ENCODE results near the gene ARHGEF4.

Gene ARHGEF4

DNA sequence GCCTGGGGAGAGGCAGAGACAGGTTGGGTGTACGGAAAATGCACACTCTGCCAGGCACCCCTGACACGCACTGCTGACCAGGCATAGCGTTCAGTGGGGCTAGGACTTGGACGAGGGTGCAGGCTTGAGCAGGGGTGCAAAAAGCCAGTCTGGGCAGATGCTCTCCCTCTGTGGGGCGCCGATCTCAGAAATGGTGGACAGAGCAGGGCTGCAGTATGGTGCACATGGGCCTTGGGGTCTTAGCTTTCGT is 1.0 kb upstream of the ARHGEF4 start:
- no peak for DNase-seq (ENCODE audit: low spot score)

- DNase-seq (ENCODE audit: low spot score): no peak
Measured at GRCh38 chr2:130837175-130837810, 579 bp downstream of the ARHGEF4 start.

- no peak for DNase-seq (ENCODE audit: low spot score)
Measured at GRCh38 chr2:130837811-130838565, 1.3 kb downstream of the ARHGEF4 start.

DNA sequence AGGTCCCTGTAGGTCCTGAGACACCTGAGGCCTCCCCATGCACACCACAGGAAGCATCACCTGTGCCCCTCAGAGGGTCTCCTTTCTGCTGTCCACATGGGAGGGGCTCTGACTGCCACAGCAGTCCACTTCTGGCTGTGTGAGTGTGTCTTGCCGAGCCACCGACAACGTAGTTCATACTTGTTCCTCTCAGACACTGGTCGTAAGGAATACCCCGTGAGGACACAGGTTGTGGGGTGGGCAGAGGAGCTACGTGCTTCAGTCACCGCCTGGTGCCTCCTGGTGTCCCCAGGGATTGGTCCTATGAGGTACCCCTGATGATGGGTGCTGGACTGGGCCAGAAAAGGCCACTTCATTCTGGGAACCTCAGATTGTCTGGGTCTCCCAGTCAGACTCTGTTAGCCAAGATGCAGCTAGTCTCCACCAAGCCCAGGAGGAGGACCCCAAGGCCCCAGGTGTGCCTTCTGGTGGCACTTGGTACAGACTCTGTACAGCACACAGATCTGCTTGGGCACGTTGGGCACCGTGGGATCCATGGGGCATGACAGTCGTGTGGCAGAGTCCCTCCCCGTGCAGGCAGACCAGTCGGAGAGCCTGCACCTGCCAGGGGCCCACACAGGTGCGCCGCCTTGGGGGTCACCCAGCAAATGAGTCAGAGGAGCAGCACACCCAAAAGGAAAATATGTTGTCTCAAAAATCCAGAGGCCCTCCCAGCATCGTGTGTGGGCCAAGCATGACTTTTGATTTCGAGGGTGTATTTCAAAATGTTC is 2.5 kb downstream of the ARHGEF4 start:
- DNase-seq (ENCODE audit: low spot score): no peak

- DNase-seq (ENCODE audit: low spot score): no peak
Measured at GRCh38 chr2:130840506-130840905, 3.8 kb downstream of the ARHGEF4 start.

- no peak for DNase-seq (ENCODE audit: low spot score)
Measured at GRCh38 chr2:130841741-130842365, 5.1 kb downstream of the ARHGEF4 start.

DNA sequence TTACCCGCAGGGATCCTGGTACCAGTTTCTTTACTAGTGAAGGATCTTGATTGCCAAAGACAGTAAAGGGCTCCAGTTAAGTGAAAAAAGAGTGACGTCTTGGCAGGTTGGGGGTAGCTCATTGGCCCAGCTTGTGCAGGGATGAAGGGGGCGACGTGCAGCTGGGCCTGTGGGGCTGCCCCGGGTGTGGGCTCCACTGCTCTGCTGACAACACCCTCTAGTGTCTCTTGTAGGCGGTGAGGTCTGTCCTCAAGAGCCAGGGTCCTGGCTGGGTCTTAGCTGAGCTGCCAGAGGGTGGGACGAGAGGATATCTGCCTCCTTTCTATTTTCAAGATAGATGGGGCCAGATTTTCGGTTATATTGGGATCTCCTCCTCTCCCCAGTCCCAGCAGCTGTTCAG is 6.1 kb downstream of the ARHGEF4 start:
- no peak for DNase-seq (ENCODE audit: low spot score)

DNA sequence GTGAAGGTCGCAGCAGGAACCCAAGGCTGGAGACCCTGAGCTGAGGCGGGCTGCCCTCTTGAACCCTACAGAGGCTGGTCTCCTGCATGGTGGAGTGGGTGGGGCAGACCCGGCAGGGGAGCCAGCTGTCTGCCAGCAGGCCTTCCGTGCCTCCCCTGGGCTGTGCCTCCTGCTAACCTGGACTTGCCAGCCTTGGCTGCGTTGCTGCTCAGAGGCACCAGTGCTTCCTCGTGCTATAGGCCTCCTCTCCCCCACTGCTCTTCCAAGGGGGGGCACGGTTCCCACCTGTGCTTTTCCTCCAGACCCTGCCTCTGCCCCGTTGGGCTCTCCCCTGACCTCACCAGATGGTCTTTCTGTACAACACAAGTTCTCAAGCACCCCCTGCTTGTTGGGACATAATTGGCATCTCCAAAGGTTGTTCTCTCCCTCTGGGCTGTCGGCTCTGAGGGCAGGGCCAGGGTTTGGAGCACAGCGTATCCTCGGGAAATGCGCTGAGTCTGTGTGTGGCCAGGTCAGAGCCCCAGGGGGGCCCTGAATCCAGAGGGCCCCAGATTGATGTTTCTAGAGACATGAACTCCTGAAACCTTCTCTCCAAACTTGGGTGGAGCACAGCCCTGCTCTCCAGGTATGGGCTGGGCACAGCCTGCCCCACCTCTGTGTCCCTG is 6.7 kb downstream of the ARHGEF4 start:
- no peak for DNase-seq (ENCODE audit: low spot score)

GRCh38 chr2:130844161-130844560 is 7.4 kb downstream of the ARHGEF4 start:
- no peak for DNase-seq (ENCODE audit: low spot score)

- DNase-seq (ENCODE audit: low spot score): no peak
Measured at GRCh38 chr2:130845505-130846085, 8.9 kb downstream of the ARHGEF4 start.

DNA sequence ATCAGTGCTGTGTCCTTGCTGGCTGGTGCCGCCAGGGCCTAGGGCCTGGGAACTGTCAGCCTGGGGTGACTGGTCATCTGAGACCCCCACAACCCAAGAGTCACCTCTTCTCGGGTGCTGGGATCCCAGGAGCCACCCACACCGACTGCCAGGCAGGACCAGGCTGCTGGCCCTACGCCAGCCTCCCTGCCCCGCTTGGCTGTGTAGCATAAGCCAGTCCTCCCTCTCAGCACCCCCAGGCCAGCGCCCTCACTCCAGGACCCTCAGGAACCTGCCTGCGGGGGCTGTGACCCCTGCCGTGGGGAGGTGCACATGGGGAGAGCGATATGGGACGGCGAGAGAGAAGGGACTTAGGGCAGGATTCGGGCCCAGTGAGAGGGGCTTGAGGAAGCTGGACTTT is 9.5 kb downstream of the ARHGEF4 start:
- DNase-seq (ENCODE audit: low spot score): no peak

- DNase-seq (ENCODE audit: low spot score): no peak
Measured at GRCh38 chr2:130846686-130847375, 10.1 kb downstream of the ARHGEF4 start.

DNA sequence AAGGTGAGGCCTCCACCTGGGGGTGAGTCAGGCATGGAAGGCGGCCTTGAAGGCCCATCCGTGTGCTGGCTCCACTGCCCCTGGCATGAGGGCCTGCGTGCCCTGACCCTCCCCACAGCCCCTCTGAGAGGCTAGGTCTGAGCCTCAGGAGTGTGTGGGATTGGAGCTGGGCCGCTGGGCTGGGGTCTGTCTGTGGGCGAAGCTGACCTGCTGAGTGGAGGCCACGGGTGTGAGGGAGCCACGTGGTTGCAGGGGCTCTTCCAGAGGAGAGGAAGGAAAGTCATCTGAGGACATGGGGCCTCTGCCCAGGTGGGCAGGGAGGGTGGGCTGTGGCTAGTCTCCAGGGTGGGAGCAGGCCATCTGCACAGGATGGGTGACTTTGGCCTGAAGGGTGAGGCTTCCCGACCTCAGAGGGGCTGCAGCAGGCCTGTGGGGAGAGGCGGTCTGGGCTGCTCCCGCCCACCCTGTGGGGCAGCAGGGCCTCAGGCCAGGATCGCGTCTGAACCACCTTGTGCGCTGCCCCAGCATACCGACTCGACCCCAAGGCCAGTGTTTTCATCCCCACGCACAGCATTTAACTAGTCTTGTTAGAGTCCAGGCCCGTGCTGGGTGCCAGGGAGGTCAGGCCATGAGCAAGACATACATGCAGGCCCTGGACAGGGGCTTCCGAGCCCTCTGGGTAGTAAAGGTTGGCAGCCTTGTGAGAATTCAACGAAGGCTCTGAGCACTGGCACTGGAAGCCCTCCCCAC is 11.2 kb downstream of the ARHGEF4 start:
- DNase-seq (ENCODE audit: low spot score): no peak

GRCh38 chr2:130848526-130849210 is 12.0 kb downstream of the ARHGEF4 start:
- DNase-seq (ENCODE audit: low spot score): no peak

DNA sequence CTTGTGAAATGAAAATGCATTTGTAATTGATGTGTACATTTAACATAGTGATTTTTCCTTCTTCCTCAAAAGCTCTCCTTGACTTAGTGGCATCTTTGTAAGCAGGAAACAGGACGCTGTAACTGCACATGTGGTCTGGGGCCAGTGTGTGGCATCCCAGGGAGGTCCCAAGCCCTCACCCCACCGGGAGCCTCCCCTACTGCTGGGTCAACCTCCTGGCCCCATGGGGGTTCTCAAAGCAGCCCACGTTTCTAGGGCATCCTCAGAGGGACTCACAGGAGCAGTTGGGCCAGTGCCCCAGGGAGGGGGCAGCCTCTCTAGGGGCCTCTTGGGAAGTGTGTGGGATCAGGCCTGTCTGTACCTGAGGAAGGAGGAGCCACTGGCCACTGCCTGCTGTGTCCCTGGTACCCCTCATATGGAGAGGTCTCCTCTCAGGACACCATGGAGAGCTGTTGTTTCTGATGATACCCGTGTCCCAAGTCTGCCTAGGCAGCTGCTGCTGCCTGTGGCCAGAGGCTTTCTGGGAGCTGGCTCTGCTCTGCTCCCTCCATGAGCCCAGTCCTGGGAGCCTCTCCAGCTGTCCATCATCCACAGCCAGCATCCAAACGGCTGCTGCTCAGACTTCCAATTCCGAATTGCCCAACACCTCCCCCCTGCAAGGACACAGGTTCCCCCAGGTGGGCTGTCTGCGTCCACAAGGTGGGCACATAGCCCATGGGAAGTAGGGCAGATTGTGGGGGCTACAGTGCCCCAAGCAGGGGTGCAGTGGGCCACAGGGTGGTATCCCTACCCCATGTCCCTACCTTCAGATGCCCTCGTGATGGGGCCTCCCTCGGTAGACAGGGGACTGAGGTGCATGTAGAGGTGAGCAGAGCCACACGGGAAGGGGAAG is 13.4 kb downstream of the ARHGEF4 start:
- no peak for DNase-seq (ENCODE audit: low spot score)

GRCh38 chr2:130850788-130851623 is 14.3 kb downstream of the ARHGEF4 start:
- no peak for DNase-seq (ENCODE audit: low spot score)

DNA sequence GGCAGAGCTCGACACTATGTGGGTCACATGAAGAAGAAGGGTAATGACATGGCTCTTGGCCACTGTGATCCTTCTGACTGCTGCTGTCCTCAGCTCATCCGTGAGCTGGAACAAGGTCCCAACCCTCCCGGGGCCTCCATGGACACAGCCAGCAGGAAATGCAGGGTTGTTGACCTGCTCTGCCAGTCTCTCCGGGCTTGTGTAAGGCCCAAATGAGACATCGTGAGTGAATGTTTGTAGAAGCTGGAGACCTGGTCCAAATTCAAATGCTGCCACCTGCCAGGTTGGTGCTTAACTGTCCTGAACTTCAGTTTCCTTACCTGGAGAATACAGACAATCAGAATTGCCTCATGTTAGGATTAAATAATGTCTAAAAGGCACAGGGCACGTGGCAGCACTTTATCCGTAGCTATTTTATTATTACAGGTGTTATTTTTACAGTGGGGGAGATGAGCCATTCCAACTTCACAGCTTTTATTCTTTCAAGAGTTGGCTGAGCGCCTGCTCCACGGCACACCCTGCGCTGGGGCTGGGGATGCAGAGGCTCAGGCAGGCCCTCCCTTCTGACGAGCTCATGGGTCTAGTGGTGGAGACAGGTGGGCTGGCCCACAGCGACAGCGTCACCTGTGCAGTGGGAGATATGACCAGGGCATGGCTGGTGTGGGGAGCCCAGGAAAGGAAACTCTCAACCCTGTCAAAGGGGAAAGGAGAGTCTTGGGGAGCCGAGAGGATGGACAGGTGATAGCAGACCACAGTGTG is 15.1 kb downstream of the ARHGEF4 start:
- DNase-seq (ENCODE audit: low spot score): no peak
